ENCODE results near the gene SIX1.

Gene SIX1

GRCh38 chr14:60655119-60655897 lies 6.0 kb upstream of the SIX1 start:
- no peak for DNase-seq

GRCh38 chr14:60654334-60654821 lies 5.1 kb upstream of the SIX1 start:
- DNase-seq = no peak

DNA sequence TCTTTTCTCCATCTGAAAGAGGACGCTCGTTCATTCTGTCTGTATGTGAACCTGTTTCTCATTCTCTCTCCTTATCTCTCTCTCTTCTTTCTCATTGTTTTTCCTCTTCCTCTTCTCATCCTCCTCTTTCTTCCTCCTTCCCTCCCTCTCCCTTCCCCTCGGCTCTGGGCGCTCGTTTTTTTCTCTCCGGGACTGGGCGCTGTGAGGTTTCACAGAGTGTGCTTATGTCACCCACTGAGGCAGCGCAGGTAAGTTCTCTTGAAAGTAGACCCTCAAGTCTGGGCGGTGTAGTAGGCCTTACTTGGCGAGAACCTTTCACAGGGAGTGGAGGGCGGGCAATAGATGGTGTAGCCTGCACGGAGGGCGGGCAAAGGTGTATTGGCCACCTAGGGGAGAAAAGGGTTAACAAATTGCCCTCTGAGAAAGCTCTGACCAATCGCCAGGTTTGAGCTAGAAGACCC lies 4.5 kb upstream of the SIX1 start:
- no peak for DNase-seq

DNA sequence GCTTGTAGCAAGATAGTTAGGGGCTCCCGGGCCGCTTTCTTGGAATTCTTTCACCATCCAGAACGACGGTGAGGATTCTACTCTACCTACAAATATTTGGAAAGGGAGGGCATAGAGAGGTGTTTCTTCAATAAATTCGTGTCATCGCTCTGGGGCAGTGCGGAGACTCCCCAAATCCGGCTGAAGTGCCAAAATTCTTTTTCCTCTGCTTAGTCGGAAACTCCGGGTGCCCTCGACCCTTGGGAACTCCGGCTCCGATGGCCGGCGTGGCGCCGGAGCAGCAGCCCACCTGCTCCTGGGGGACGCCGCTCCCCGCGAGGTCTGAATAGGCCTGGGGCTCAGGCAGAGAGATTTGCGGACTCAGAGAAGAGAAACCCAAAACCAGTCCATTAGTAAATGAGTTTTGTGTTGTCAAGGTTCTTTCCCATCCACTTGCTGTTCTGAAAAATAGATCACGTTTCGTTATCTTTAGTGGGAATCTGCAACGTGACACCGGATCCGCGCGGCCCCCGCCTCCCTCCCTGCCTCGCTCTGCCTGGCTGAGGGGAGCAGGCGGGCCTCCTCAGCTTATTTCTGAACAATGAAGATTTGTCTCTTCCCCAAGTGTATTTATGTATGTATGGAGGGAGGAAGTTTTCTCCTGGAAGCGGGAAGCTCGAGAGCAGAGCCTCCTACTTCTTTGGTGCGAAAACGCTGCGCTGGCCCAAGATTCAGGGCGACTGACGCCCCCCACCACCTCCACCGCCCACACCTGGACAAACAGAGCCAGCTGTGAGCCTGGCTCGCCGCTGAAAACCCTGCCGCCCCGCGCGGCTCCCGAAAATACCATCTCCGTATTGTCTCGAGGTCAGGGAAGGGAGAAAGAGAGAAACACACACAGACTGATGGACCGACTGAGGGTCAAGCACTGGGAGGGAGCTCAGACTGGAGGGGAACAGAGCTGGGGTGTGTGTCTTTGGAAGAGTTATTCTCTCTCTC lies 3.7 kb upstream of the SIX1 start:
- no peak for DNase-seq

- no peak for DNase-seq
These were observed 2.8 kb upstream of the SIX1 start for GRCh38 chr14:60651796-60652673.

DNA sequence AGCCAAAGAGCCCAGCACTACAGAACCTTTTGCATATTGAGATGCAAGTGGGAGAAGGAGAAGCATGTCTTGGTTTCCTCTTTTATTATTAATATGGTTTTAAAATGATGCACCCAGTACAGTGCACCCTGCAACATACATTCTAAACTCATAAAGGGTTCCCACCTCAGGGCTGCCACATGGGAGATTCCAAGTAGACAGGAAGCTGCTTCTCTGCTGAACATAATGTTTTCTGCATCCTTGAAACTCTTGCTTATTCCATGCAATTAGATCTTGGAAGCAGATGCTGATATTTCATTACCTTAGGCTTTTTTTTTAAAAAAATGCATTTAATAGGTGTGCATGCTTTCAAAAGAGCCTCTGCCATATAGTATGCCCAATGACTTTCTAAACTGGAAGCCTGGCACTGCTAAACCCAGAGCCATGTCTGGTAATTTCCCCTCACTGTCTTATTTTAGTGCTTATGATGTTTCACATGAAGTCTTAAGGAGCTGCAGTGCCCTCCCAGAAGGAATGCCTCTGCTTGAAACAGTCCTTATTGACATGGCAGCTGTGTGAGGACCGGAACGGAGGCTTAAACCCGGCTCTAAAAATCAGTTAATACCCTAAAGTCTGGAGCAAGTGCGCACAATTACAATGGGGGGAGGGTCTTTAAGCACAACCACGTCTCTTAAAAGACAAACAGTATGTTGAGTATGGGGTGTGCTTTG lies 2.0 kb upstream of the SIX1 start:
- DNase-seq = no peak

- no peak for DNase-seq
These were observed 1.2 kb upstream of the SIX1 start for GRCh38 chr14:60650373-60650961.

DNA sequence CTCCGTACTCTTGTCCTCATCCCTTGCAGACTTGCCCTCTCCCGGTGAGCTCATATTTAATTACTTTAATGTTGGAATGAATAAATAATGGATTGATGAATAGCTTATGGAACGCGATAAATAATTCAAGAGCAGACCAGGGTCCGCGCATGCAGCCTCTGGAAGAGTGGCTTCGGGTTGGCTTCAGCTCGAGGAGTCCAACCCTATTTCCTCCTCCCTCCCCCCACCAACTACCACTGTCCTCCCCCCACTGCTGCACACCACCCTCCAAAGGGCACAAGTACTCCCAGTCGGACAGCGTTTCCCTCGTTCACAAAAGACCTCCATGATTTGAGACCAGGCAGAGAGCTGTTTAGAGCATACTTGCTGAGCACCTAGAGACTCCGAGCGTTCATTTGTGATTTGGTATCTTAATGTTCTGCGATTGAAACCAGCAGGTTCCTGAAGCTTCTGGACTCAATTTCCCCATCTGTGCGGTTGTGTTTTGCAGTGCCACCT lies 647 bp upstream of the SIX1 start:
- no peak for DNase-seq

GRCh38 chr14:60648249-60648933 lies 886 bp downstream of the SIX1 start:
- DNase-seq = no peak

DNA sequence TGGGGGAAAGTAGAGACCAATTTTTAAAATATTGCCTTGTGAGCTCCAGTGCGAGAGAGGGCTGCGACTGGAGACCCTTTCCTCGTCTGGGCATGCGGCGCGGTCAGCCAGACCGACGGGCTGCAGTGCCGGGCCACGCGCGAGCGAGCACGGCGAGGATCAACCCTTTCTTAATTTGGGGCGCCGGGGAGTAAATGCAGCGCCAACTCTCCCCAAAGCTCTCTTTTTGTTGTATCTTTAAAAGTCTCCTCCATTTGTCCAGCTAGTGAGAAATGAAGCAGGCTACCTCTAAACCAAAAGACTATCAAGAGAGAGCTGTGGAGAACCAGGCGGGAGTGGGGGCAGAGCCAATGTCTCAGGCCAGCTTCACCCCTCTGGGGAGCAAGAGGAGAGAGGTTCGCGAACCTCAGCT lies 1.4 kb downstream of the SIX1 start:
- DNase-seq = no peak

DNA sequence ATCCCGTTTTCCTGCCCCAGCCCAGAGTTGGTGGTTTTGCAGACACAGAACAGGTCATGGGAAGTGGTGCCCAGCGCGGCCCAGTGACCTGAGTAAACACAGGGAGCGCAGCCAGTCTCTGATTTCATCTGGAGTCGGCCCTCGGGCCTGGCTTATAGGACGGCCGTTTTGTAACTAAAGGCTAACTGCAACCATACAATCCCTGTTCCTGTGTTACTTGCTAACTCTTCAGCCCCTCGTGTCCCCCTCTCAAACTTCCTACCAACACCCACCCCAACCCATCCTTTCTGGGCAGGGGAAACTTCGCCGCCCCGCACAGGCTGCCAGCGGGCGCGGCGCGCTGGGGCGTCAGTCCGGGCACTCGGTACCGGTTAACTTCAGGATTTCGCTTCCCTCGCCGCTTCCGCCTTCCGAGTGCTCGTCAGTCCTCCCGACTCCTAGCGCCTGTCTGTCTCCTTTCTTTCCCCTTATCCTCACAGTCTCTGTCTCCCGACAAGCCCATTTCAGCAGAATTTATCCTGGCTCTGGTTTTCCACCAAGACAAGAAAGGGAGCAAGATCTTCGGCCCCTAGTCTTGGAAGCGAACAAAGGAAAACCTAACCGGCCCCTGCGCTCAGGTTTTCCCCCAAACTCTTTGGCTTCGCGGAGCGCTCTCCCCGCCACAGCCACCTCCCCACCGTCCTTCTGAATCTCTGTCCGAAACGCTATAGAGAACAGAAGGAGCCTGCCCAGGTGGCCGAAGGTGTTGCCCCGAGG lies 2.0 kb downstream of the SIX1 start:
- no peak for DNase-seq

DNA sequence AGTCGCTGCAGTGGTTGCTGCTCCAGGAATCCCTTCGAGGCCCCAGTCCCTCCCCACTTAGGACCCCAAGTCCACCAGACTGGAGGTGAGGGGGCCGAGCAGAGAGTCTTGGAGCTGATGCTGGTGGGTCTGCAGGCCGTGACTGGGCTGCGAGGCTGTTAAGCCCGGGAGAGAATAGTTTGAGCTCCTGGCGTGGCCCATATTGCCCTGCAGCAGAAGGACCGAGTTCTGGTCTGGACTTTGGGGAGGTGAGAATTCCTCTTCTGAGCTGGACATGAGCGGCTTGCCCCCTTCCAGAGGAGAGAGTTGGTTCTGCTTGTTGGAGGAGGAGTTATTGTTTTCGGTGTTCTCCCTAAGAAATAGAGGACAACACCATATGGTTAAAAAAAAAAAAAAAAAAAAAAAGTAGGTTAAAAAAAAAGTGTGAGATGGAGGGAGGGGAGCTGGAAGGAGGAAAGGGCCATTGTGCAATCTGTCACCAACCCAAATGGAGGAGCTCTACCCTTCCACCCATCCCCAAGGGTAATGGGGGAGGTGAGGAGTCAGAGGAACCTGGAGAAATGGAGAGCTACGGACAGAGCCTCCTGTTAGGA lies 3.0 kb downstream of the SIX1 start:
- DNase-seq = no peak

- no peak for DNase-seq
These were observed 4.0 kb downstream of the SIX1 start for GRCh38 chr14:60645126-60645741.

DNA sequence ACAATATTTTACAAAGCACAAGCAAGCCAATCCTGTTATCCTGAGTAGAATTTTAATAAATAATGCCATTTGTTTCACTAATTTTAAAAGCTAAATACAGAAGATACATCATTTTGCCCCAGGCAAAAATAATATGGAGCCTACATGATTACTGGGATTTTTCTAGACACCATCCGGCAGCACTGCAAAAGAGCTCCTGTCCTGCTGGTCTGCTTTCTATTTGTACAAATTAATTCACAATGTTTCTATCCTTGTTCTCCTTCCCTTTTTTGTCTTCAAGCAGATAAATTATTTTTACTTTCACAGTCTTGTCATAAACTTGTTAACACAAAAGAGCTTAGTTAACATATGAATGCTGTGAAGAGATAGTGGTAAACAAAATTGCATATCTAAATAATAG lies 4.6 kb downstream of the SIX1 start:
- DNase-seq = no peak

- DNase-seq = no peak
These were observed 5.6 kb downstream of the SIX1 start for GRCh38 chr14:60643463-60644314.

DNA sequence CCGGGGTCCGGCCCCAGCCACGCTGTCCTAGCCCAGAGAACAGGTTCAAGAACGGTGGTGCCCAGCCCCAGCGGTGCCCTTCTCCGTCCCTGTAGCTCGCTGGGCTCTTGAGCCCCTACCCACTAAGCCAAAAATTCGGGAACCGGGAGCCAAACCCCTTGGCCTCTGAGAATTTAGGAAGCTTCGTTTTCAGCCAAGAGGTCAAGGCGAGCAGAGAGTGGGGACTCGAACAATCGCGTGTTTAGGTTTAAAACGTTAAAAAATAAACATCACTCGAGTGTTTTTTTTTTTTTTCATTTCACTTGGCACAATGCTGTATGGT lies 6.2 kb downstream of the SIX1 start:
- DNase-seq = no peak

- no peak for DNase-seq
These were observed 6.8 kb downstream of the SIX1 start for GRCh38 chr14:60642270-60643140.

All from activated T-cell treated with anti-CD3 and anti-CD28 coated beads for 4 hours (primary cell).